ENCODE data around the gene DMRTC1B. TPM values are rescaled to one million over a fixed set of nuclear protein-coding genes. Genes with fewer than 3 reads are reported as not detected.
"Not testable (repeated sequence)": the region's sequence is repeated elsewhere in the genome, so short reads cannot be mapped to it uniquely, and the experiment has no call there.

DMRTC1B gene
- total RNA-seq: not detected
- long read RNA-seq: 0 reads

- DNase-seq (ENCODE audit: missing footprints); intact Hi-C loops (cut with DNase I): not testable (repeated sequence)
- ATAC-seq: peak; percentile 57
Observed at GRCh38 chrX:72776653-72777466, at the start of gene DMRTC1B. Gene DMRTC1B, plus strand, starts transcription at chrX:72776890. Its CDS starts 68,246 bp downstream, at chrX:72845136.

GRCh38 chrX:72727846-72728245 is 48.8 kb upstream of the DMRTC1B start:
- DNase-seq (ENCODE audit: missing footprints) (no peak), ATAC-seq (no peak)
- intact Hi-C loops (cut with DNase I): no loop called here

- ATAC-seq; intact Hi-C loops (cut with DNase I); DNase-seq (ENCODE audit: missing footprints): not testable (repeated sequence)
Observed at GRCh38 chrX:72733636-72734035, 43.1 kb upstream of the DMRTC1B start.

- intact Hi-C loops (cut with DNase I): no loop called here
- no peak for DNase-seq (ENCODE audit: missing footprints)
Observed at GRCh38 chrX:72735561-72735960, 41.1 kb upstream of the DMRTC1B start.

GRCh38 chrX:72745546-72745945 is 31.1 kb upstream of the DMRTC1B start:
- intact Hi-C loops (cut with DNase I); ATAC-seq: not testable (repeated sequence)

More at GRCh38 chrX:72735561-72735960, 41.1 kb upstream of the DMRTC1B start:
- no peak for ATAC-seq

GRCh38 chrX:72748545-72748944 is 28.1 kb upstream of the DMRTC1B start:
- intact Hi-C loops (cut with DNase I); DNase-seq (ENCODE audit: missing footprints); ATAC-seq: not testable (repeated sequence)

More at GRCh38 chrX:72745546-72745945, 31.1 kb upstream of the DMRTC1B start:
- DNase-seq (ENCODE audit: missing footprints): not testable (repeated sequence)

- intact Hi-C loops (cut with DNase I); DNase-seq (ENCODE audit: missing footprints); ATAC-seq: not testable (repeated sequence)
Observed at GRCh38 chrX:72760454-72760853, 16.2 kb upstream of the DMRTC1B start.

GRCh38 chrX:72777467-72777790 is 739 bp downstream of the DMRTC1B start:
- DNase-seq (ENCODE audit: missing footprints); ATAC-seq; intact Hi-C loops (cut with DNase I): not testable (repeated sequence)

- DNase-seq (ENCODE audit: missing footprints); ATAC-seq; intact Hi-C loops (cut with DNase I): not testable (repeated sequence)
Observed at GRCh38 chrX:72778146-72778545, 1.5 kb downstream of the DMRTC1B start.

GRCh38 chrX:72782560-72782959 is 5.9 kb downstream of the DMRTC1B start, which contains the start of gene FAM236B:
Gene FAM236B, minus strand, starts transcription at chrX:72782660. Its CDS starts 100 bp downstream, at chrX:72782560.
- ATAC-seq; DNase-seq (ENCODE audit: missing footprints); intact Hi-C loops (cut with DNase I): not testable (repeated sequence)

GRCh38 chrX:72783365-72783936 is 6.8 kb downstream of the DMRTC1B start:
- ATAC-seq; DNase-seq (ENCODE audit: missing footprints); intact Hi-C loops (cut with DNase I): not testable (repeated sequence)

- ATAC-seq; DNase-seq (ENCODE audit: missing footprints); intact Hi-C loops (cut with DNase I): not testable (repeated sequence)
Observed at GRCh38 chrX:72783964-72784363, 7.3 kb downstream of the DMRTC1B start.

- DNase-seq (ENCODE audit: missing footprints); intact Hi-C loops (cut with DNase I); ATAC-seq: not testable (repeated sequence)
Observed at GRCh38 chrX:72788142-72788541, 11.5 kb downstream of the DMRTC1B start.

GRCh38 chrX:72790390-72790789 is 13.7 kb downstream of the DMRTC1B start:
- intact Hi-C loops (cut with DNase I); DNase-seq (ENCODE audit: missing footprints); ATAC-seq: not testable (repeated sequence)

- ATAC-seq; DNase-seq (ENCODE audit: missing footprints); intact Hi-C loops (cut with DNase I): not testable (repeated sequence)
Observed at GRCh38 chrX:72808110-72808509, 31.4 kb downstream of the DMRTC1B start, which contains the start of gene FAM236D. Gene FAM236D, minus strand, starts transcription at chrX:72808210. Its CDS starts 100 bp downstream, at chrX:72808110.

GRCh38 chrX:72830701-72831100 is 54.0 kb downstream of the DMRTC1B start:
- intact Hi-C loops (cut with DNase I); ATAC-seq; DNase-seq (ENCODE audit: missing footprints): not testable (repeated sequence)

GRCh38 chrX:72837532-72837931 is 60.8 kb downstream of the DMRTC1B start:
- intact Hi-C loops (cut with DNase I); DNase-seq (ENCODE audit: missing footprints); ATAC-seq: not testable (repeated sequence)

GRCh38 chrX:72882898-72883297 is 106.2 kb downstream of the DMRTC1B start:
- DNase-seq (ENCODE audit: missing footprints); ATAC-seq; intact Hi-C loops (cut with DNase I): not testable (repeated sequence)

GRCh38 chrX:72889740-72890139 is 113.0 kb downstream of the DMRTC1B start:
- DNase-seq (ENCODE audit: missing footprints); intact Hi-C loops (cut with DNase I); ATAC-seq: not testable (repeated sequence)

Data from Right ventricle myocardium inferior (tissue), 1 donor.